GM12892 (cell line): ENCODE results near the gene GSTCD.

Experiments used
- POLR2A ChIP-seq: IDR thresholded peaks from 2 replicates; pipeline ENCODE4 v1.6.1; 2011; ENCODE audit warnings: low read depth, low read length, control low read depth
- POLR2AphosphoS5 ChIP-seq: IDR thresholded peaks from 2 replicates; pipeline ENCODE4 v1.6.1; 2011; ENCODE audit warnings: low read depth, low read length, control low read depth
- TAF1 ChIP-seq: IDR thresholded peaks from 2 replicates; pipeline ENCODE4 v1.6.1; 2011; ENCODE audit warnings: low read depth, mild to moderate bottlenecking, control low read depth, low read length, borderline replicate concordance

DNA sequence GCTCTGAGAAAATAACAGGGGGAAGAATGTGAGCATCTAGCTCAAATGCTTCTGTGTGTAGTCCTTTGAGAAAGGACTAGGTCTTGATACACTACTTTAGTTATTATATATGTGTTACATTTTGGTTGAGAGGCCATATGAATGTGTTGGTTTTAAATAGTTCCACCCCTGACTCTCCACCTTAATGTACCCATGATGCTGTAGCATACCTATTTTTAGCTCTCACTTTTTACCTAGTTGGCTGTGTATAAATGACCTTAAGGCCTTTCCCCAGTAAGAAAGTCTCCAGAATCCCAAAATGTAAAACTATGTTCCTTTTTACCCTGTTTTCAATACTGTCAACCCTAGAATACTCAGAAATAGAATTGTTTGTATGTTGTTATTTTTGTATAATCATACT lies 166.6 kb downstream of the GSTCD start:
- TF ChIP-seq POLR2A, result no peak
- no peak for TF ChIP-seq POLR2AphosphoS5
- no peak for TF ChIP-seq TAF1
